GM19372 (cell line): ENCODE measurements around the gene FOXF2.

Source experiments
- ATAC-seq: cut with Tn5 transposase; IDR thresholded peaks from one replicate; pipeline ENCODE4 v1.9.1; 2021; ENCODE audit warnings: mild to moderate bottlenecking, low read depth, moderate library complexity; ENCODE audit not compliant: unreplicated experiment

The FOXF2 gene

DNA sequence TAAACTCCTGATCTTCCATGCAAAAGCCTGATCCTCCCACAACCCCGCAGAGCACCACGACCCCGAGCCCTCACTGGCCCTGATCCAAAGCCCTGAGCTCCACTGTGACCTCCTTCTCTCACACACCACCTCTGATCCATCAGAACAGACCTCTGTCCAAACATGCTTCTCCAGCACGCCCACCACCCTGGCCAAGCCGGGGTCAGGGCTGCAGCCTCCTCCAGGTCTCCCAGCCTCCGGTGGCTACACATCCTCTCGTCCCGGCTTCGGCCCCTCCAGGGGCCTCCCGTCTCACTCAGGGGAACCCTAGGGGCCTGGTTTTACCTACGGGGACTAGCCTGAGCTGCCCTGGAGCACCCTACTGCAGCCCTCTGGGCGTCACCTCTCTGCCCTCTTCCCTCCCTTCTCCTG is 49.1 kb downstream of the FOXF2 start:
- no peak for ATAC-seq

DNA sequence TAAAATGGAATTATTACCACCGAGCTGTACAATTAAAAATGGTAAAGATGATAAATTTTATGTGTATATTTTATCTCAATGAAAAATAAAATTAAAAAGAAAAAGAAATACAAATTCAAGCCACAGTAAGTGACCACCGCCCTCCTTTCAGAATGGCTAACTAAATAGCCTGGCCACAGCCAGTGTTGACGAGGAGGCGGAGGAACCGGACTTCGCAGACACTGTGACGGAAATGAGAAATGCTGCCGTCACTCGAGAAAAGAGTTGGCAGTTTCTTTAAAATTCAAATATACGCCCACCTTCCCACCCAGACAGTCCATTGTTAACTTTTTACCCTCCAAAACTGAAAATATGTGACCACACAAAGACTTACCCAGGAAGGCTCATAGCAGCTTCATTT is 50.0 kb downstream of the FOXF2 start:
- ATAC-seq: no peak

DNA sequence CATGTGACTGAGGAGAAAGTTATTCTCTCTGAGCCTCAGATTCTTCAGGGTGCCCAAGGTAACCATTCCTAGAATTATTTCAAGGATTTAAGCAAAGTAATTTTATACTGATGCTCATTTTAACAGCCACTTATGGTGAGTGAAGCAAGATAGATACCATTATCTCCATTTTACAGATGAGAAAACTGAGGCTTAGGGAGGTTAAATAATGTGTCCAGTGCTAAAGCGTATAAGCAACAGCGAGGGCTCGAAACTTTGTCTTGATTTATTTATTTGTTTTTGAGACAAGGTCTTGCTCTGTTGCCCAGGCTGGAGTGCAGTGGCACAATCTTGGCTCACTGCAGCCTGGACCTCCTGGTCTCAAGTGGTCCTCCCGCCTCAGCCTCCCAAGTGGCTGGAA is 53.6 kb downstream of the FOXF2 start:
- no peak for ATAC-seq
